Spleen (tissue), 11 donors: ENCODE results near the gene CST11. TPM values are rescaled to one million over a fixed set of nuclear protein-coding genes. Genes with fewer than 3 reads are reported as not detected.
"Not testable (repeated sequence)": the region's sequence is repeated elsewhere in the genome, so short reads cannot be mapped to it uniquely, and the experiment has no call there.

ENCODE experiments used
- DNase-seq: peaks from one replicate; pipeline ENCODE4 v3.0.0-alpha.2; 2020
- H3K27ac ChIP-seq, 8 donors: fragments of 200-600 bp; sonication (generic) in 7 of 8; 1 replicate in 4 of 8; 2 replicates in 4 of 8; pipeline versions ENCODE4 v1.5.0 to v1.8.0; 2016 to 2021; ENCODE audit warnings: inconsistent platforms in 4 of 8, mild to moderate bottlenecking in 4 of 8, moderate library complexity in 1 of 8
- H3K27me3 ChIP-seq, 7 donors: fragments of 200-600 bp; sonication (generic) in 6 of 7; replicated peaks in 1 of 7; 1 replicate in 4 of 7; 2 replicates in 3 of 7; pipeline versions ENCODE4 v1.5.0 to v1.8.0; 2016 to 2021; ENCODE audit warnings: inconsistent platforms in 3 of 7, mild to moderate bottlenecking in 1 of 7
- H3K36me3 ChIP-seq, 6 donors: fragments of 200-600 bp; sonication (generic) in 5 of 6; 1 replicate in 4 of 6; 2 replicates in 2 of 6; pipeline versions ENCODE4 v1.5.0 to v1.8.0; 2016 to 2021; ENCODE audit warnings: inconsistent platforms in 2 of 6
- H3K4me1 ChIP-seq, 6 donors: fragments of 200-600 bp; sonication (generic) in 5 of 6; 1 replicate in 3 of 6; 2 replicates in 3 of 6; pipeline versions ENCODE4 v1.5.0 to v1.8.0; 2016 to 2021; ENCODE audit warnings: inconsistent platforms in 3 of 6
- H3K4me3 ChIP-seq, 8 donors: fragments of 200-600 bp; sonication (generic) in 7 of 8; 1 replicate in 4 of 8; 2 replicates in 4 of 8; pipeline versions ENCODE4 v1.5.0 to v1.8.0; 2016 to 2021; ENCODE audit warnings: inconsistent platforms in 4 of 8, mild to moderate bottlenecking in 4 of 8, moderate library complexity in 2 of 8
- H3K9me3 ChIP-seq, 8 donors: fragments of 200-600 bp; sonication (generic) in 7 of 8; 1 replicate in 4 of 8; 2 replicates in 4 of 8; pipeline versions ENCODE4 v1.5.0 to v1.8.0; 2016 to 2021; ENCODE audit warnings: inconsistent platforms in 4 of 8
- CTCF ChIP-seq, 11 experiments: fragments of 200-600 bp in 7 of 11; fragments of 450-650 bp in 4 of 11; sonication (generic) in 4 of 11; IDR thresholded peaks in 8 of 11; conservative IDR thresholded peaks in 3 of 11; 1 replicate in 7 of 11; 2 replicates in 4 of 11; pipeline versions ENCODE4 v1.4.0 to v1.8.0; 2016 to 2021; ENCODE audit warnings: antibody characterized with exemption in 11 of 11, inconsistent platforms in 4 of 11, mild to moderate bottlenecking in 1 of 11
- POLR2A ChIP-seq, 3 donors: fragments of 450-650 bp; IDR thresholded peaks; one replicate each; pipeline ENCODE4 v1.5.1; 2017; ENCODE audit warnings: antibody characterized with exemption in 3 of 3, mild to moderate bottlenecking in 1 of 3
- POLR2AphosphoS5 ChIP-seq, 3 donors: sonication (generic); formaldehyde crosslinking; IDR thresholded peaks; one replicate each; pipeline ENCODE4 v1.5.1; 2017; ENCODE audit warnings: antibody characterized with exemption in 3 of 3
- WGBS, 5 donors: extraction: QIAGEN DNeasy Blood & Tissue Kit in 3 of 5; methylation state at CpG; one replicate each; pipeline versions ENCODE4 v1.1.5 to v1.1.7; 2013 to 2018; 5-methylcytosine and 5-hydroxymethylcytosine counted together
- intact Hi-C: fragments of 100-400 bp; cut with DNase I; formaldehyde crosslinking; loops from one replicate; pipeline ENCODE4 v1.15.0; 2023; ENCODE audit warnings: low total_unique reads
- polyA plus RNA-seq, 3 donors: library from polyadenylated mRNA; stranded (reverse); fragments of 200-250 nt; gene quantifications; one replicate each; pipeline ENCODE4 v1.2.1, GENCODE V29; 2013
- total RNA-seq, 7 donors: library from RNA; depleted of rRNA in 3 of 7; stranded (reverse); fragments of >200 nt in 3 of 7; fragmentation: NEBNext Ultra II Directional in 4 of 7; extraction: Animal tissue kit (Norgen Biotek cat#: 25700) in 4 of 7; gene quantifications; one replicate each; pipeline versions ENCODE4 v1.1.0 to v1.2.1, GENCODE V29; 2016 to 2021
- donor health status: healthy with polysubstance abuse.
- donor health status: DM: no; HTN: no; CAD: no; lungs with moderate emphysema.
- donor health status: DM: no; HTN: no; CAD: no.
- donor health status: Bipolar disorder and iron deficiency.
- donor health status: healthy.
- donor health status: DM: no; HTN: no; CAD: no.
- donor health status: DM: yes; HTN: yes; CAD: no.

The CST11 gene
- total and polyA plus RNA-seq, 10 donors, result not detected

DNA sequence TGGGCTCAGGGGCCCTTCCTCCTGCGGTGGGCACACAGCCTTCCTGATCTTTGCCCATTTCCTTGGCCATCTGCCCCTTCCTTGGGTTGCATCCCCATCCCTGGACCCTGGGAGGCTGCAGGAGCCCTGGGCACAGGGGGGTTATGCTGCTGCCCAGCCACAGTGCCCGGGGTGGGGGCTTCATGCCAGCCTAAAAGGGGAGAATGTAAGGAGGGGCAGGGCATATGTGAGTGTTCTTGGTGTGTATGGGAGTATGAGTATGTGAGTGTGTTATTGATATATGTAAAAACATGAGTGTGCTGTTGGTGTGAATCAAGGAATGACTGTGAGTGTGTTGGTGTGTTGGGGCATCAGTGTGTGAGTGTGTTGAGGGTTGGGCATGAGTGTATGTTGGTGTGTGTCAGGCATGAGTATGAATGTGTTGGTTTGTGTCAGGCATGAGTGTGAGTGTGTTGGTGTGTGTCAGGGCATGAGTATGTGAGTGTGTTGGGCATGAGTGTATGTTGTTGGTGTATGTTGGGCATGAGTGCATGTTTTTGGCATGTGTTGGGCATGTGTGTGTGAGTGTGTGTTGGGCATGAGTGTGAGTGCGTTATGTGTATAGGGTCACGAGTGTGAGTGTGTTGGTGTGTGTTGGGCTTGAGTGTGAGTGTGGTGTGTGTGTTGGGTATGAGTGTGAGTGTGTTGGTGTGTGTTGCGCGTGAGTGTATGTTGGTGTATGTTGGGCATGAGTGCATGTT lies 23.5 kb upstream of the CST11 start:
- intact Hi-C loops, result no loop called here
- Histone ChIP-seq H3K4me3 (no peak overlapping the region), H3K27me3 (no peaks in the 10 kb centered on the region), H3K9me3 (no peaks in the 10 kb centered on the region), H3K4me1 (no peaks in the 10 kb centered on the region), H3K36me3 (no peaks in the 10 kb centered on the region), H3K27ac (no peak overlapping the region)
- TF ChIP-seq CTCF (IDR thresholded peaks at IDR 0.05 in 8 of 11, conservative IDR thresholded peaks at IDR 0.05 in 3 of 11) (no peak), POLR2AphosphoS5 (IDR thresholded peaks at IDR 0.05) (no peak), POLR2A (IDR thresholded peaks at IDR 0.05) (no peak)
- DNase-seq, result no peak
- 72 to 90% (median 74%) methylated on average over 5 to 6 of the region's 6 CpGs for WGBS, 5 donors

GRCh38 chr20:23475395-23475794 lies 22.7 kb upstream of the CST11 start:
- intact Hi-C loops, result no loop called here
- Histone ChIP-seq H3K4me3 (no peak overlapping the region), H3K9me3 (no peaks in the 10 kb centered on the region), H3K36me3 (no peaks in the 10 kb centered on the region), H3K27ac (no peak overlapping the region), H3K4me1 (no peaks in the 10 kb centered on the region), H3K27me3 (no peaks in the 10 kb centered on the region)
- TF ChIP-seq POLR2A (IDR thresholded peaks at IDR 0.05) (no peak), CTCF (IDR thresholded peaks at IDR 0.05 in 8 of 11, conservative IDR thresholded peaks at IDR 0.05 in 3 of 11) (no peak), POLR2AphosphoS5 (IDR thresholded peaks at IDR 0.05) (no peak)
- WGBS, 5 donors, result 89 to 92% (median 91%) methylated on average over 5 of the region's 5 CpGs
- DNase-seq, result no peak

DNA sequence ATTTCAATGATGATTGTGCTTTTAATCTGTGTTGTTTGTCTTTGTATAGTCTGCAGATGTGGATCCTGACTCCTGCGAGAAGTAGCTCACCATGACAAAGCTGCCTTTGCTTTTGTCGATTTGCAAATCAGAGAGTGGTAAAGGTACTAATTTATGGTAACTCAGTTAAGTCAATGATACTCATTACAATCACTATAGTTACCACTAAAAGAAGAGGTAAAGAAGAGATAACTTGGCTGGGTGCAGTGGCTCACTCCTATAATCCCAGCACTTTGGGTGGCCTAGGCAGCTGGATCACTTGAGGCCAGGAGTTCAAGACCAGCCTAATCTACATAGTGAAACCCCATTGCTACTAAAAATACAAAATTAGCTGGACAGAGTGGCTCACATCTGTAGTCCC lies 20.6 kb upstream of the CST11 start:
- H3K4me1 ChIP-seq, H3K9me3 ChIP-seq, H3K4me3 ChIP-seq, H3K27ac ChIP-seq, intact Hi-C loops, DNase-seq, H3K27me3 ChIP-seq, H3K36me3 ChIP-seq: not testable (repeated sequence)
- 24 to 81% (median 46%) methylated on average over 2 of the region's 2 CpGs for WGBS, 5 donors

DNA sequence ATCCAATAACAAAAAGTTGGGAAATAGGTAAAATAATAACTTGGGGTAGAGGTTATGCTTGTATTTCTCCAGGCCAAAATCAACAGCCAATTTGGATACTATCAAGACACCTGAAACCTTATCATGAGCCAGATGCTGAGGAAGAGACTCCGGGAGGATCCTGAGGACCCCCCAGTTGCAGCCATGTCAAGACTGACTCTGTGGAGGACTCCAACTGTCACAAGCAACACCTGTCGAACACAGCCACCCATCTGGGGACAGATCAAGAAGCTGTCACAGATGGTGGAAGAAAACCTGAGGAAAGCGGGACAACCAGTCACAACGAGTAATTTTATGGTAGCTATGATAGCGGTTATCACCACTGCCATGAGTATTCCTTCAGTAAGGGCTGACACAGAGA lies 19.6 kb upstream of the CST11 start:
- H3K4me3 ChIP-seq, intact Hi-C loops, H3K27ac ChIP-seq, DNase-seq, H3K4me1 ChIP-seq, H3K27me3 ChIP-seq, H3K36me3 ChIP-seq: not testable (repeated sequence)
- peaks cover 0 to 13% (median 8%) of the 10 kb centered on the region in 8 donors for H3K9me3 ChIP-seq
- WGBS, 5 donors, result 79 to 91% (median 87%) methylated on average over 5 of the region's 5 CpGs

- intact Hi-C loops, H3K27me3 ChIP-seq, H3K27ac ChIP-seq, H3K36me3 ChIP-seq, H3K4me1 ChIP-seq, H3K4me3 ChIP-seq, DNase-seq: not testable (repeated sequence)
- H3K9me3 ChIP-seq, result peaks cover 5 to 47% (median 34%) of the 10 kb centered on the region in 8 donors
- WGBS, 5 donors, result 88 to 94% (median 90%) methylated on average over 3 of the region's 3 CpGs
Observed at GRCh38 chr20:23466961-23467360, 14.3 kb upstream of the CST11 start.
